HepG2 (cell line): ENCODE data around the gene MEF2A. TPM values are rescaled to one million over a fixed set of nuclear protein-coding genes. Genes with fewer than 3 reads are reported as not detected.
A peak's percentile ranks its signal among the peaks of the same experiment; 100 is the strongest.

Experiments used
- CEBPB ChIP-seq: IDR thresholded peaks from 2 replicates; pipeline ENCODE4 v1.6.1; 2011; ENCODE audit warnings: low read depth, low read length, improper control_type of control experiment, borderline replicate concordance
- KLF11 ChIP-seq: IDR thresholded peaks from 2 replicates; pipeline ENCODE4 v1.6.1; 2016; ENCODE audit warnings: missing compliant biosample characterization
- MAFF ChIP-seq: IDR thresholded peaks from 2 replicates; pipeline ENCODE4 v1.6.1; 2011; ENCODE audit warnings: low read depth, low read length, improper control_type of control experiment
- MED1 ChIP-seq: sonication (generic); formaldehyde crosslinking; IDR thresholded peaks from 2 replicates; pipeline ENCODE4 v1.4.0; 2020; ENCODE audit warnings: missing genetic modification reagents
- NKX3-1 ChIP-seq: sonication (generic); formaldehyde crosslinking; IDR thresholded peaks from 2 replicates; pipeline ENCODE4 v1.5.0; 2020; ENCODE audit warnings: missing genetic modification reagents
- PAX8 ChIP-seq: sonication (generic); formaldehyde crosslinking; IDR thresholded peaks from 2 replicates; pipeline ENCODE4 v1.8.0; 2022; ENCODE audit warnings: mild to moderate bottlenecking, missing genetic modification reagents, borderline replicate concordance
- SALL2 ChIP-seq: sonication (generic); formaldehyde crosslinking; IDR thresholded peaks from 2 replicates; pipeline ENCODE4 v1.8.1; 2023; ENCODE audit warnings: mild to moderate bottlenecking, missing genetic modification reagents, inconsistent platforms
- SMAD1 ChIP-seq: sonication (generic); formaldehyde crosslinking; IDR thresholded peaks from 2 replicates; pipeline ENCODE4 v1.4.0; 2020; ENCODE audit warnings: missing genetic modification reagents, low read depth, mild to moderate bottlenecking, borderline replicate concordance
- TFDP2 ChIP-seq: sonication (generic); formaldehyde crosslinking; IDR thresholded peaks from 2 replicates; pipeline ENCODE4 v1.4.0; 2020; ENCODE audit warnings: missing genetic modification reagents
- ZFAT ChIP-seq: sonication (generic); formaldehyde crosslinking; conservative IDR thresholded peaks from 2 replicates; pipeline ENCODE4 v1.8.1; 2023; ENCODE audit warnings: missing genetic modification reagents, inconsistent platforms
- ZNF264 ChIP-seq: sonication (generic); formaldehyde crosslinking; IDR thresholded peaks from 2 replicates; pipeline ENCODE4 v1.4.0; 2020; ENCODE audit warnings: missing genetic modification reagents
- ZNF33B ChIP-seq: sonication (generic); formaldehyde crosslinking; IDR thresholded peaks from 2 replicates; pipeline ENCODE4 v1.5.1; 2020; ENCODE audit warnings: mild to moderate bottlenecking, missing genetic modification reagents
- ZNF407 ChIP-seq: sonication (generic); formaldehyde crosslinking; IDR thresholded peaks from one replicate; pipeline ENCODE4 v1.5.1; 2020; ENCODE audit warnings: mild to moderate bottlenecking, missing genetic modification reagents; ENCODE audit errors: not compliant biosample characterization
- ZNF496 ChIP-seq: sonication (generic); formaldehyde crosslinking; IDR thresholded peaks from 2 replicates; pipeline ENCODE4 v1.8.1; 2023; ENCODE audit warnings: mild to moderate bottlenecking, moderate library complexity, missing genetic modification reagents; ENCODE audit not compliant: insufficient replicate concordance
- ZNF572 ChIP-seq: sonication (generic); formaldehyde crosslinking; IDR thresholded peaks from 2 replicates; pipeline ENCODE4 v1.5.1; 2020; ENCODE audit warnings: mild to moderate bottlenecking, missing genetic modification reagents
- polyA plus RNA-seq, 8 experiments: library from polyadenylated mRNA; depleted of rRNA in 3 of 8; stranded (reverse) in 7 of 8; unstranded in 1 of 8; fragments of >200 nt; fragmentation: Illumina TruSeq in 4 of 8; extraction: Trizol in 4 of 8; gene quantifications; 2 replicates each; pipeline versions ENCODE4 v1.2.1 to v1.2.3, GENCODE V29; 2011 to 2016; ENCODE audit warnings: low read depth in 4 of 8, missing spikeins in 1 of 8, mixed read lengths in 1 of 8; ENCODE audit not compliant: insufficient read depth in 1 of 8
- total RNA-seq, 5 experiments: library from RNA; depleted of rRNA; stranded (reverse); fragments of >200 nt; fragmentation: Illumina TruSeq; extraction: Trizol; gene quantifications; 2 replicates each; pipeline ENCODE4 v1.2.3, GENCODE V29; 2016; ENCODE audit warnings: low read depth in 1 of 5
- TF ChIP-seq, protein P1 (sequence below): sonication (generic); formaldehyde crosslinking; IDR thresholded peaks from 2 replicates; pipeline ENCODE4 v1.5.1; 2020; ENCODE audit warnings: mild to moderate bottlenecking, missing genetic modification reagents, moderate library complexity
- TF ChIP-seq, protein P2 (sequence below): IDR thresholded peaks from 2 replicates; pipeline ENCODE4 v1.6.1; 2016; ENCODE audit warnings: missing biosample characterization, missing genetic modification reagents, low read depth

MEF2A gene
- total and polyA plus RNA-seq, 2 of the 13 experiments (the other 11 are each of a cell fraction or from before 2014, with no cell fraction given) = 15.2 to 24.4 TPM

DNA sequence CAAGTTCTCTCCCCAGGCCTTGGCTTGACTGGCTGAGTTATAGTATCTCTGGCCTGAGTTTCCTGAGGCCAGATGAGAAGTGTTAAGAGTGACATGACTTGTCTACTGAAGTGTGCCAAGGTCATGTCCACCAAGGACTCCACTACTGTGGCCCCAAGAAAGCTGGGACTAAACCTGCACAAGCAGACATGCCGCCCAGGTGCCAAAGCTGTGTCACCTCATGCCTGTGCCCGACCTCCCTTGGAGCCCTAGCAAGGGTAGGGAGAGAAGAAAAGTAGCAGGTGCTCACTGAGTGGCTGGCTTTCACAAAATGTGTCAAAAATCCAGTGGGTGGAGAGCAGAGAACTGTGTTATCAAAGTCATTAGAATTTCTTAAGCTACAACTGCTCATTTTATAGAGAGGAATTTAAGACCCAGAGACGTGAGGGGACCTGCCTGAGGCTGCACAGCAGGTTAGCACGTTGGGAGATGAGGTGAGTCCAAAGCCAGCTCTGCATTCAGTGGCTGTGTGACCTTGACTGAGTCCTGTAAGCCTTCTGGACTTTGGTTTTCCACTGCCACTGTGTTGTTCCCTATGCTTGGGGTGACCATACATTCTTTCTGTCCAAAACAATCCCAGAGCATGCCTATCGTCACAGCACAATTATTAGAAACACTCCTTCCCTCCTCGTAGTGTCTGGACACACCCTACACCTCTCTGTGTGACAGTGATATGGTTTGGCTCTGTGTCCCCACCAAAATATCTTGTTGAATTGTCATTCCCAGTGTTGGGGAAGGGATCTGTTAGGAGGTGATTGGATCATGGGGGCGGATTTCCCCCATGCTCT, 172.4 kb downstream of the MEF2A start (continued):
- no peak for TF ChIP-seq ZNF407 (CRISPR knock-in tag)
- no peak for TF ChIP-seq ZNF496 (CRISPR knock-in tag)
- peak; percentile 41; the same call in 1 of the 2 replicates for TF ChIP-seq MED1
- TF ChIP-seq, protein P1, sequence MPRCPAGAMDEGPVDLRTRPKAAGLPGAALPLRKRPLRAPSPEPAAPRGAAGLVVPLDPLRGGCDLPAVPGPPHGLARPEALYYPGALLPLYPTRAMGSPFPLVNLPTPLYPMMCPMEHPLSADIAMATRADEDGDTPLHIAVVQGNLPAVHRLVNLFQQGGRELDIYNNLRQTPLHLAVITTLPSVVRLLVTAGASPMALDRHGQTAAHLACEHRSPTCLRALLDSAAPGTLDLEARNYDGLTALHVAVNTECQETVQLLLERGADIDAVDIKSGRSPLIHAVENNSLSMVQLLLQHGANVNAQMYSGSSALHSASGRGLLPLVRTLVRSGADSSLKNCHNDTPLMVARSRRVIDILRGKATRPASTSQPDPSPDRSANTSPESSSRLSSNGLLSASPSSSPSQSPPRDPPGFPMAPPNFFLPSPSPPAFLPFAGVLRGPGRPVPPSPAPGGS (CRISPR knock-in tag) = peak; percentile 68; the same call in 1 of the 2 replicates
- no peak for TF ChIP-seq CEBPB
- TF ChIP-seq SMAD1 (CRISPR knock-in tag) = no peak
- TF ChIP-seq SALL2 = no peak
- no peak for TF ChIP-seq PAX8 (CRISPR knock-in tag)
- no peak for TF ChIP-seq NKX3-1 (CRISPR knock-in tag)
- TF ChIP-seq ZNF33B (CRISPR knock-in tag) = no peak
- no peak for TF ChIP-seq ZFAT (CRISPR knock-in tag)
- TF ChIP-seq MAFF = no peak
- no peak for TF ChIP-seq ZNF264 (CRISPR knock-in tag)
- no peak for TF ChIP-seq ZNF572 (CRISPR knock-in tag)
- TF ChIP-seq, protein P2, sequence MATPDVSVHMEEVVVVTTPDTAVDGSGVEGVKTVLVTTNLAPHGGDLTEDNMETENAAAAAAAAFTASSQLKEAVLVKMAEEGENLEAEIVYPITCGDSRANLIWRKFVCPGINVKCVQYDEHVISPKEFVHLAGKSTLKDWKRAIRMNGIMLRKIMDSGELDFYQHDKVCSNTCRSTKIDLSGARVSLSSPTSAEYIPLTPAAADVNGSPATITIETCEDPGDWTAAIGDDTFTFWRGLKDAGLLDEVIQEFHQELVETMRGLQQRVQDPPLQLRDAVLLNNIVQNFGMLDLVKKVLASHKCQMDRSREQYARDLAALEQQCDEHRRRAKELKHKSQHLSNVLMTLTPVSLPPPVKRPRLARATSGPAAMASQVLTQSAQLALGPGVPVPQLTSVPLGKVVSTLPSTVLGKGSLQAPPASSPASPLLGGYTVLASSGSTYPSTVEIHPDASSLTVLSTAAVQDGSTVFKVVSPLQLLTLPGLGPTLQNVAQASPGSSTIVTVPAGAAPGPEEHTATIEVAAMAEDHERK (CRISPR knock-in tag) = no peak
- no peak for TF ChIP-seq KLF11 (CRISPR knock-in tag)
- TF ChIP-seq TFDP2 (CRISPR knock-in tag) = no peak
